ENCODE measurements around the gene OR6V1.

DNA sequence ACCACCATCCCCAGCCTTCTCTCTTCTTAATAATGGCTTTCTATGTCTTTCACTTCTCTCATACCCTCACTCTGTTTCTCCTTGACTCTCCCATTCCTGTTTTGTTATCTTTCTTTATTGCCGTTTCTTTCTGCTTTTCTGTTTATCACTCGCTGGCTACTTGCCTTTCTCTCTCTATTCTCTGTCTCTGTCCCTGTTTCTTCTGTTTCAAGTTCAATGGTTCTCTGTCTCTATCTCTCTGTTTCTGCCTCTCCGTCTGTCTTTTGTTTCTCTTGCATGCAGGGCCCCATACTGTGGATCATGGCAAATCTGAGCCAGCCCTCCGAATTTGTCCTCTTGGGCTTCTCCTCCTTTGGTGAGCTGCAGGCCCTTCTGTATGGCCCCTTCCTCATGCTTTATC, at the start of gene OR6V1:
- TF ChIP-seq, protein P1, sequence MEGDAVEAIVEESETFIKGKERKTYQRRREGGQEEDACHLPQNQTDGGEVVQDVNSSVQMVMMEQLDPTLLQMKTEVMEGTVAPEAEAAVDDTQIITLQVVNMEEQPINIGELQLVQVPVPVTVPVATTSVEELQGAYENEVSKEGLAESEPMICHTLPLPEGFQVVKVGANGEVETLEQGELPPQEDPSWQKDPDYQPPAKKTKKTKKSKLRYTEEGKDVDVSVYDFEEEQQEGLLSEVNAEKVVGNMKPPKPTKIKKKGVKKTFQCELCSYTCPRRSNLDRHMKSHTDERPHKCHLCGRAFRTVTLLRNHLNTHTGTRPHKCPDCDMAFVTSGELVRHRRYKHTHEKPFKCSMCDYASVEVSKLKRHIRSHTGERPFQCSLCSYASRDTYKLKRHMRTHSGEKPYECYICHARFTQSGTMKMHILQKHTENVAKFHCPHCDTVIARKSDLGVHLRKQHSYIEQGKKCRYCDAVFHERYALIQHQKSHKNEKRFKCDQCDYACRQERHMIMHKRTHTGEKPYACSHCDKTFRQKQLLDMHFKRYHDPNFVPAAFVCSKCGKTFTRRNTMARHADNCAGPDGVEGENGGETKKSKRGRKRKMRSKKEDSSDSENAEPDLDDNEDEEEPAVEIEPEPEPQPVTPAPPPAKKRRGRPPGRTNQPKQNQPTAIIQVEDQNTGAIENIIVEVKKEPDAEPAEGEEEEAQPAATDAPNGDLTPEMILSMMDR (IDR thresholded peaks at IDR 0.05), result no peak
- TF ChIP-seq POLR2A (IDR thresholded peaks at IDR 0.05) (no peak), POLR2AphosphoS5 (IDR thresholded peaks at IDR 0.05) (no peak), EP300 (IDR thresholded peaks at IDR 0.05) (no peak)
